GM23338 (cell line): Measurements from ENCODE around the gene OR2M3. TPM values are rescaled to one million over a fixed set of nuclear protein-coding genes. Genes with fewer than 3 reads are reported as not detected.

ENCODE experiments used
- ATAC-seq: fragments of 200-7000 bp; cut with Tn5 transposase; 3 replicates; pipeline ENCODE4 v1.9.1; 2020
- DNase-seq: peaks from one replicate; pipeline ENCODE4 v3.0.0-alpha.2; 2015; ENCODE audit warnings: low spot score
- H2AFZ ChIP-seq: fragments of 200-600 bp; sonication (generic); 2 replicates; pipeline ENCODE4 v1.8.0; 2016; ENCODE audit warnings: antibody characterized with exemption, mild to moderate bottlenecking, moderate library complexity
- H3F3A ChIP-seq: fragments of 200-600 bp; sonication (generic); replicated peaks from 2 replicates; pipeline ENCODE4 v1.8.0; 2017; ENCODE audit warnings: antibody characterized with exemption, mixed run types, low read depth
- H3K27ac ChIP-seq: fragments of 200-600 bp; sonication (generic); 2 replicates; pipeline ENCODE4 v1.6.1; 2016; ENCODE audit warnings: low read depth
- H3K27me3 ChIP-seq: fragments of 200-600 bp; sonication (generic); 2 replicates; pipeline ENCODE4 v1.8.0; 2016; ENCODE audit warnings: mild to moderate bottlenecking, mixed run types, moderate library complexity; ENCODE audit not compliant: insufficient read depth
- H3K36me3 ChIP-seq: fragments of 200-600 bp; sonication (generic); 2 replicates; pipeline ENCODE4 v1.8.0; 2016; ENCODE audit warnings: mild to moderate bottlenecking; ENCODE audit not compliant: insufficient read depth
- H3K4me1 ChIP-seq: fragments of 200-600 bp; sonication (generic); 2 replicates; pipeline ENCODE4 v1.8.0; 2016; ENCODE audit warnings: mild to moderate bottlenecking, moderate library complexity; ENCODE audit not compliant: insufficient read depth
- H3K4me2 ChIP-seq: fragments of 200-600 bp; sonication (generic); 2 replicates; pipeline ENCODE4 v1.7.1; 2017; ENCODE audit warnings: mixed run types
- H3K4me3 ChIP-seq: fragments of 200-600 bp; sonication (generic); 2 replicates; pipeline ENCODE4 v1.6.1; 2016; ENCODE audit warnings: mixed run types
- H3K79me2 ChIP-seq: fragments of 200-600 bp; sonication (generic); replicated peaks from 2 replicates; pipeline ENCODE4 v1.8.0; 2017; ENCODE audit warnings: mild to moderate bottlenecking; ENCODE audit not compliant: insufficient read depth
- H3K9me2 ChIP-seq: fragments of 200-600 bp; sonication (generic); 2 replicates; pipeline ENCODE4 v1.8.0; 2017; ENCODE audit not compliant: insufficient read depth
- H4K20me1 ChIP-seq: fragments of 200-600 bp; sonication (generic); replicated peaks from 2 replicates; pipeline ENCODE4 v1.8.0; 2017; ENCODE audit warnings: mild to moderate bottlenecking; ENCODE audit not compliant: insufficient read depth
- H3K27ac Mint-ChIP-seq: 2 replicates; pipeline ENCODE4 v1.8.0; 2020; ENCODE audit warnings: inconsistent platforms, mild to moderate bottlenecking, moderate library complexity, mixed read lengths
- H3K27me3 Mint-ChIP-seq: 3 replicates; pipeline ENCODE4 v1.8.0; 2022; ENCODE audit warnings: low read depth, mild to moderate bottlenecking, moderate library complexity, mixed read lengths, inconsistent platforms; ENCODE audit not compliant: insufficient read depth, poor library complexity
- H3K36me3 Mint-ChIP-seq: 3 replicates; pipeline ENCODE4 v1.8.0; 2021; ENCODE audit warnings: low read depth, mild to moderate bottlenecking, inconsistent platforms, moderate library complexity, mixed read lengths
- H3K4me1 Mint-ChIP-seq: 3 replicates; pipeline ENCODE4 v1.8.0; 2020; ENCODE audit warnings: mild to moderate bottlenecking, inconsistent platforms, mixed read lengths
- H3K4me3 Mint-ChIP-seq: 3 replicates; pipeline ENCODE4 v1.8.0; 2021; ENCODE audit warnings: moderate library complexity, mild to moderate bottlenecking, inconsistent platforms, mixed read lengths
- H3K9me3 Mint-ChIP-seq: 3 replicates; pipeline ENCODE4 v1.8.0; 2020; ENCODE audit warnings: moderate library complexity, mild to moderate bottlenecking, inconsistent platforms, mixed read lengths
- CREB1 ChIP-seq: fragments of 250-450 bp; sonication (Bioruptor Pico); IDR thresholded peaks from 2 replicates; pipeline ENCODE4 v1.5.0; 2020; ENCODE audit warnings: low read depth, mild to moderate bottlenecking, moderate library complexity
- EZH2 ChIP-seq: fragments of 200-600 bp; sonication (generic); IDR thresholded peaks from one replicate; pipeline ENCODE4 v1.8.0; 2017; ENCODE audit warnings: antibody characterized with exemption, mild to moderate bottlenecking, low read depth; ENCODE audit not compliant: unreplicated experiment
- JUNB ChIP-seq: IDR thresholded peaks from one replicate; pipeline ENCODE4 v1.6.1; 2016; ENCODE audit warnings: antibody characterized with exemption; ENCODE audit not compliant: unreplicated experiment
- NANOG ChIP-seq: IDR thresholded peaks from 2 replicates; pipeline ENCODE4 v1.6.1; 2016; ENCODE audit warnings: antibody characterized with exemption, borderline replicate concordance
- POLR2AphosphoS5 ChIP-seq: IDR thresholded peaks from 2 replicates; pipeline ENCODE4 v1.6.1; 2016; ENCODE audit warnings: antibody characterized with exemption, low read depth
- ZNF114 ChIP-seq: fragments of 250-450 bp; sonication (Bioruptor Pico); IDR thresholded peaks from 2 replicates; pipeline ENCODE4 v1.5.0; 2020; ENCODE audit warnings: mild to moderate bottlenecking, moderate library complexity
- polyA plus RNA-seq: library from polyadenylated mRNA; unstranded; fragments of >200 nt; fragmentation: Nextera tagmentation; extraction: Ambion mirVana; gene quantifications from 2 replicates; pipeline ENCODE4 v1.2.1, GENCODE V29; 2016
- total RNA-seq: library from RNA; depleted of rRNA; stranded (reverse); fragments of >200 nt; shearing (Covaris generic); gene quantifications from 2 replicates; pipeline ENCODE4 v1.2.3, GENCODE V29; 2014
- TF ChIP-seq, protein P1 (sequence below): IDR thresholded peaks from 2 replicates; pipeline ENCODE4 v1.6.1; 2016; ENCODE audit warnings: antibody characterized with exemption
- TF ChIP-seq, protein P2 (sequence below), 2 experiments: fragments of 200-600 bp in 1 of 2; sonication (generic) in 1 of 2; conservative IDR thresholded peaks; 2 replicates each; pipeline versions ENCODE4 v1.5.1 to v1.6.1; 2016 to 2017; ENCODE audit warnings: antibody characterized with exemption in 2 of 2, low read depth in 2 of 2, mild to moderate bottlenecking in 2 of 2, moderate library complexity in 1 of 2

OR2M3 gene
- total and polyA plus RNA-seq, 2 experiments from 2014 or later: not detected

DNA sequence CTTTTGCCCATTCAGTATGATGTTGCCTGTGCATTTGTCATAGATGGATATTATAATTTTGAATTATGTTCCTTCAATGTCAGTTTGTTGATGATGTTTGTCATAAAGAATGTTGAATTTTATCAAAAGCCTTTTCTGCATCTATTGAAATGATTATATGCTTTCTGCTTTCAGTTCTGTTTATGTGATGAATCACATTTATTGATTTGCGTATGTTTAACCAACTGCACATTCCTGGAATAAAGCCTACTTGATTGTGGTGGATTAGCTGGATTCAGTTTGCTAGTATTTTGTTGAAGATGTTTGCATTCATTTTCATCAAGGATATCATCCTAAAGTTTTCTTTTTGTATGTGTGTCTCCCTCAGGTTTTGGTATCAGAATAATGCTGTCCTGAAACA is 28.5 kb downstream of the OR2M3 start (continued):
- TF ChIP-seq, protein P1, sequence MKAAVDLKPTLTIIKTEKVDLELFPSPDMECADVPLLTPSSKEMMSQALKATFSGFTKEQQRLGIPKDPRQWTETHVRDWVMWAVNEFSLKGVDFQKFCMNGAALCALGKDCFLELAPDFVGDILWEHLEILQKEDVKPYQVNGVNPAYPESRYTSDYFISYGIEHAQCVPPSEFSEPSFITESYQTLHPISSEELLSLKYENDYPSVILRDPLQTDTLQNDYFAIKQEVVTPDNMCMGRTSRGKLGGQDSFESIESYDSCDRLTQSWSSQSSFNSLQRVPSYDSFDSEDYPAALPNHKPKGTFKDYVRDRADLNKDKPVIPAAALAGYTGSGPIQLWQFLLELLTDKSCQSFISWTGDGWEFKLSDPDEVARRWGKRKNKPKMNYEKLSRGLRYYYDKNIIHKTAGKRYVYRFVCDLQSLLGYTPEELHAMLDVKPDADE: no peak
- TF ChIP-seq EZH2 (no peak), ZNF114 (CRISPR knock-in tag) (no peak), NANOG (no peak)
- TF ChIP-seq, protein P2, sequence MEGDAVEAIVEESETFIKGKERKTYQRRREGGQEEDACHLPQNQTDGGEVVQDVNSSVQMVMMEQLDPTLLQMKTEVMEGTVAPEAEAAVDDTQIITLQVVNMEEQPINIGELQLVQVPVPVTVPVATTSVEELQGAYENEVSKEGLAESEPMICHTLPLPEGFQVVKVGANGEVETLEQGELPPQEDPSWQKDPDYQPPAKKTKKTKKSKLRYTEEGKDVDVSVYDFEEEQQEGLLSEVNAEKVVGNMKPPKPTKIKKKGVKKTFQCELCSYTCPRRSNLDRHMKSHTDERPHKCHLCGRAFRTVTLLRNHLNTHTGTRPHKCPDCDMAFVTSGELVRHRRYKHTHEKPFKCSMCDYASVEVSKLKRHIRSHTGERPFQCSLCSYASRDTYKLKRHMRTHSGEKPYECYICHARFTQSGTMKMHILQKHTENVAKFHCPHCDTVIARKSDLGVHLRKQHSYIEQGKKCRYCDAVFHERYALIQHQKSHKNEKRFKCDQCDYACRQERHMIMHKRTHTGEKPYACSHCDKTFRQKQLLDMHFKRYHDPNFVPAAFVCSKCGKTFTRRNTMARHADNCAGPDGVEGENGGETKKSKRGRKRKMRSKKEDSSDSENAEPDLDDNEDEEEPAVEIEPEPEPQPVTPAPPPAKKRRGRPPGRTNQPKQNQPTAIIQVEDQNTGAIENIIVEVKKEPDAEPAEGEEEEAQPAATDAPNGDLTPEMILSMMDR (conservative IDR thresholded peaks at IDR 0.05; ENCODE audit: low read depth in 2 of 2): no peak

DNA sequence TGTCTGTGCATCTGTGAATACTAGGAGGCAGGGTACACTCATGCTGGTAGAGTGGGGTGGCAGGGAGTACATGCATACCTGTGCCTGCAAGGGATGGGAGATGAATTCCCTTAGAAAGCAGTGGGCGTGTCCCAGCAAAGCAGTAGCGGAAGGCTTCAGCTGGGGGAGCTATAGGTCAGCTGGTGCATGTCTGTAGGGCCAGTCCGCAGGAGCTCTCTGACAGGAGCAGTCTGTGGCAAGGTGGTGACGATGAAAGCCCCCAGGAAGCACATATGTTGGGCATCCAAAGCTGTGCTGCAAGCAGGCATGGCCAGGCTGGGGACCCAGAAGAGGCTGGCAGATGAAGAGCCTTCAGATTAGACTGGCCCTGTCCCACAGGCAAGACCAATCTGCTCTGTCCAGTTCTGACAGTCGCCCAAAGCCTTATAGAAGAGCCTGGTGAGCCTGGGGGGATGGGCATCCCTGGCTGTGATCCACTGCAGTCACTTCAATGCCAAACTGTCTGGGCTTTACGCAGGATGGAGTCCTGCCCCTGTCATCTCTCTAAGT is 32.4 kb downstream of the OR2M3 start:
- Histone ChIP-seq H2AFZ (no peak overlapping the region), H3K36me3 (no peaks in the 10 kb centered on the region; the same call in 1 of the 2 replicates), H3K27me3 (no peaks in the 10 kb centered on the region), H3F3A (no peaks in the 10 kb centered on the region), H4K20me1 (no peaks in the 10 kb centered on the region), H3K9me2 (no peaks in the 10 kb centered on the region), H3K27ac (no peak overlapping the region), H3K79me2 (no peaks in the 10 kb centered on the region), H3K4me1 (no peaks in the 10 kb centered on the region), H3K4me3 (no peak overlapping the region), H3K4me2 (no peak overlapping the region)
- H3K4me3 Mint-ChIP-seq: no peak overlapping the region
- peaks cover 17% of the 10 kb centered on the region for H3K36me3 Mint-ChIP-seq
- no peaks in the 10 kb centered on the region for H3K4me1 Mint-ChIP-seq
- no peak overlapping the region for H3K27ac Mint-ChIP-seq
- DNase-seq: no peak
- peaks cover 2% of the 10 kb centered on the region for H3K27me3 Mint-ChIP-seq
- peaks cover 94% of the 10 kb centered on the region for H3K9me3 Mint-ChIP-seq
- ATAC-seq: no peak
- TF ChIP-seq CREB1 (CRISPR knock-in tag) (no peak), NANOG (no peak)
- TF ChIP-seq, protein P2 (conservative IDR thresholded peaks at IDR 0.05; ENCODE audit: low read depth in 2 of 2): no peak

DNA sequence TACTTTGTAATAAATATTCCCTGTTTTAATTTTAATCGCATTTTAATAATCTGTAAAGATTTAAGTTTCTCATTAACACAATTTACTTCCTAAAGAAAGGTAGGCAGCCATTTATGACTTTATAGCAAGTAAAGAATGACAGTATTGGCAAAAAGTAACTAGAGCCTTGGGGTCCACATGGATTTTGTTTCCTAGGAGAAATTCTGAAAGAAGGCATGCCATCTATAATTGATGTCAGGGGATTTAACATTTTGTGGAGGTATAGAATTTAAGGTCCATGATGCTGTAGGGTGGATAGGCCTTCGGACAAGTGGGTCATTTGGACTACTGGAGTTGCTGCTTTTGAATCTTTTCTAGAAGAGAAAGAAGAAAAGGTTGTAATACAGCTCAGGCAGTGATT is 34.1 kb downstream of the OR2M3 start, which contains the start of gene OR2M4:
Gene OR2M4, plus strand, starts transcription at position 301 of the 400 bp plus-strand sequence. CDS start 7,512 bp downstream, outside the sequence.
- Histone ChIP-seq H3K27me3 (no peaks in the 10 kb centered on the region), H3K4me1 (no peaks in the 10 kb centered on the region), H2AFZ (no peak within 1 kb of the TSS), H3K4me3 (no peak within 1 kb of the TSS), H4K20me1 (no peaks in the 10 kb centered on the region), H3K36me3 (no peaks in the 10 kb centered on the region; the same call in 1 of the 2 replicates), H3K79me2 (no peaks in the 10 kb centered on the region), H3K4me2 (no peak within 1 kb of the TSS), H3K27ac (no peak within 1 kb of the TSS), H3F3A (no peaks in the 10 kb centered on the region), H3K9me2 (no peaks in the 10 kb centered on the region)
- Mint-ChIP-seq H3K27me3 (peaks cover 2% of the 10 kb centered on the region), H3K36me3 (peaks cover 18% of the 10 kb centered on the region), H3K27ac (no peak within 1 kb of the TSS), H3K9me3 (peaks cover 95% of the 10 kb centered on the region), H3K4me1 (no peaks in the 10 kb centered on the region), H3K4me3 (no peak within 1 kb of the TSS)
- no peak for DNase-seq
- ATAC-seq: no peak
- TF ChIP-seq POLR2AphosphoS5: no peak
- no peak for TF ChIP-seq EZH2
- TF ChIP-seq JUNB: no peak
- TF ChIP-seq ZNF114 (CRISPR knock-in tag): no peak
